Uterus (tissue), 4 donors: Measurements from ENCODE around the gene PLPPR4. TPM values are rescaled to one million over a fixed set of nuclear protein-coding genes. Genes with fewer than 3 reads are reported as not detected.
A peak's percentile ranks its signal among the peaks of the same experiment; 100 is the strongest.

Experiments
- DNase-seq, 2 donors: peaks; one replicate each; pipeline ENCODE4 v3.0.0-alpha.2; 2019 to 2020
- H3K27ac ChIP-seq, 2 donors: fragments of 200-600 bp; sonication (generic); 1 replicate in 1 of 2; 2 replicates in 1 of 2; pipeline ENCODE4 v1.5.1; 2016 to 2018
- H3K27me3 ChIP-seq, 2 donors: fragments of 200-600 bp; sonication (generic); one replicate each; pipeline ENCODE4 v1.5.1; 2018 to 2019; ENCODE audit warnings: control low read depth in 1 of 2
- H3K36me3 ChIP-seq, 2 donors: fragments of 200-600 bp; sonication (generic); one replicate each; pipeline ENCODE4 v1.5.1; 2019; ENCODE audit warnings: control low read depth in 1 of 2
- H3K4me1 ChIP-seq, 2 donors: fragments of 200-600 bp; sonication (generic); one replicate each; pipeline ENCODE4 v1.5.1; 2018 to 2019; ENCODE audit warnings: control low read depth in 1 of 2
- H3K4me3 ChIP-seq, 2 donors: fragments of 200-600 bp; sonication (generic); 1 replicate in 1 of 2; 2 replicates in 1 of 2; pipeline ENCODE4 v1.5.1; 2018 to 2019; ENCODE audit warnings: mild to moderate bottlenecking in 1 of 2
- H3K9me3 ChIP-seq, 2 donors: fragments of 200-600 bp; sonication (generic); one replicate each; pipeline ENCODE4 v1.5.1; 2019; ENCODE audit warnings: control low read depth in 1 of 2
- POLR2A ChIP-seq, 2 donors: fragments of 450-650 bp; IDR thresholded peaks; one replicate each; pipeline ENCODE4 v1.6.1; 2016; ENCODE audit warnings: antibody characterized with exemption in 2 of 2, mild to moderate bottlenecking in 1 of 2, moderate library complexity in 1 of 2
- intact Hi-C: fragments of 100-400 bp; cut with DNase I; formaldehyde crosslinking; loops from one replicate; pipeline ENCODE4 v1.15.1; 2023; ENCODE audit warnings: low total_unique reads
- total RNA-seq, 4 donors: library from RNA; depleted of rRNA in 3 of 4; stranded (reverse); fragments of >200 nt in 3 of 4; gene quantifications; one replicate each; pipeline versions ENCODE4 v1.1.0 to v1.2.4, GENCODE V29; 2014 to 2023
- TF ChIP-seq, protein P1 (sequence below), 4 experiments: fragments of 200-600 bp in 2 of 4; fragments of 450-650 bp in 2 of 4; sonication (generic) in 2 of 4; IDR thresholded peaks; one replicate each; pipeline ENCODE4 v1.5.1; 2016 to 2019; ENCODE audit warnings: antibody characterized with exemption in 4 of 4, mild to moderate bottlenecking in 2 of 4, moderate library complexity in 1 of 4
- donor health status: DM: yes; HTN: yes; CAD: no.

The PLPPR4 gene, protein sequence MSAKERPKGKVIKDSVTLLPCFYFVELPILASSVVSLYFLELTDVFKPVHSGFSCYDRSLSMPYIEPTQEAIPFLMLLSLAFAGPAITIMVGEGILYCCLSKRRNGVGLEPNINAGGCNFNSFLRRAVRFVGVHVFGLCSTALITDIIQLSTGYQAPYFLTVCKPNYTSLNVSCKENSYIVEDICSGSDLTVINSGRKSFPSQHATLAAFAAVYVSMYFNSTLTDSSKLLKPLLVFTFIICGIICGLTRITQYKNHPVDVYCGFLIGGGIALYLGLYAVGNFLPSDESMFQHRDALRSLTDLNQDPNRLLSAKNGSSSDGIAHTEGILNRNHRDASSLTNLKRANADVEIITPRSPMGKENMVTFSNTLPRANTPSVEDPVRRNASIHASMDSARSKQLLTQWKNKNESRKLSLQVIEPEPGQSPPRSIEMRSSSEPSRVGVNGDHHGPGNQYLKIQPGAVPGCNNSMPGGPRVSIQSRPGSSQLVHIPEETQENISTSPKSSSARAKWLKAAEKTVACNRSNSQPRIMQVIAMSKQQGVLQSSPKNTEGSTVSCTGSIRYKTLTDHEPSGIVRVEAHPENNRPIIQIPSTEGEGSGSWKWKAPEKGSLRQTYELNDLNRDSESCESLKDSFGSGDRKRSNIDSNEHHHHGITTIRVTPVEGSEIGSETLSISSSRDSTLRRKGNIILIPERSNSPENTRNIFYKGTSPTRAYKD
- 1 to 10 TPM in 2 of 4 donors, under 1 TPM in 1, not detected in 1; under 0.01 to 9.6 (median 1.2) TPM for total RNA-seq

DNA sequence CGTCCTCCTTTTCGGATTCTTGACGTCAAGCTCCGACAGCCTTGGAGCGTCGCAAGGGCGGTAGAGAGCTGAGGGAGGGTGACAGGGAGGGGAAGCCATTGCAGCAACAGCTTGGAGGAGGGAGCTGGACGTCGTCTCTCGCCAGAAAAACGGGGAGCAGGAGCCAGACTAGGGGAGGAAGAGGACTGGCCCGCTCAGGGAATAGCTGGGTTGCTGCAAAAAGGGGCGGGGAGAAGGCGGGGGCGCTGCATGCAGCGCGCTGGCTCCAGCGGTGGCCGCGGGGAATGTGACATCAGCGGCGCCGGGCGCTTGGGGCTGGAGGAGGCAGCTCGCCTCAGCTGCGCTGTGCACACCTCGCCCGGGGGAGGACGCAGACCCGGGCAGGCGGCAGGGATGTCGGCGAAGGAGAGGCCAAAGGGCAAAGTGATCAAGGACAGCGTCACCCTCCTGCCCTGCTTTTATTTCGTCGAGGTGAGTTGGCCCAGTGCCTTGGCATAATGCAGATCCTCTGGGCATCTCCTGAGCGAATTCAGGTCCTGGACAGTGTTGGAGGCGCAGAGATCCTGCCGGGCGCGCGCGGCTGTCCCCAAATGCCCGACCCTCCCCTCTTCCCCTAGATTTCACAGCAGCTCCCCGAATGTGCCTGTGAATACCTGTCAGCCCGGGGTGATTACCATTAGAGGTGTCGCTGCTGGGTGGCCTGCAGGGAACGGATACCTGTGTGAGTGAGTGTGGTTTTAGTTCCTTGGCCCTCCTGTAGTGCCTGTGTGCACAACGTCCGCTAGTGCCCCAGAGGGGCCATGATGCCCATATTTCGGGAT, at the start of gene PLPPR4:
TSS of gene PLPPR4 (plus strand) at position 292 of the 821 bp plus-strand sequence. CDS start at position 394, 102 bp downstream.
- Histone ChIP-seq H3K4me1 (no peaks in the 10 kb centered on the region), H3K4me3 (peak within 1 kb of the TSS; percentile 7 to 32), H3K27me3 (no peaks in the 10 kb centered on the region), H3K27ac (no peak within 1 kb of the TSS), H3K36me3 (no peaks in the 10 kb centered on the region), H3K9me3 (no peaks in the 10 kb centered on the region)
- no peak for TF ChIP-seq POLR2A (IDR thresholded peaks at IDR 0.05)
- TF ChIP-seq, protein P1, sequence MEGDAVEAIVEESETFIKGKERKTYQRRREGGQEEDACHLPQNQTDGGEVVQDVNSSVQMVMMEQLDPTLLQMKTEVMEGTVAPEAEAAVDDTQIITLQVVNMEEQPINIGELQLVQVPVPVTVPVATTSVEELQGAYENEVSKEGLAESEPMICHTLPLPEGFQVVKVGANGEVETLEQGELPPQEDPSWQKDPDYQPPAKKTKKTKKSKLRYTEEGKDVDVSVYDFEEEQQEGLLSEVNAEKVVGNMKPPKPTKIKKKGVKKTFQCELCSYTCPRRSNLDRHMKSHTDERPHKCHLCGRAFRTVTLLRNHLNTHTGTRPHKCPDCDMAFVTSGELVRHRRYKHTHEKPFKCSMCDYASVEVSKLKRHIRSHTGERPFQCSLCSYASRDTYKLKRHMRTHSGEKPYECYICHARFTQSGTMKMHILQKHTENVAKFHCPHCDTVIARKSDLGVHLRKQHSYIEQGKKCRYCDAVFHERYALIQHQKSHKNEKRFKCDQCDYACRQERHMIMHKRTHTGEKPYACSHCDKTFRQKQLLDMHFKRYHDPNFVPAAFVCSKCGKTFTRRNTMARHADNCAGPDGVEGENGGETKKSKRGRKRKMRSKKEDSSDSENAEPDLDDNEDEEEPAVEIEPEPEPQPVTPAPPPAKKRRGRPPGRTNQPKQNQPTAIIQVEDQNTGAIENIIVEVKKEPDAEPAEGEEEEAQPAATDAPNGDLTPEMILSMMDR (IDR thresholded peaks at IDR 0.05), result no peak
- DNase-seq, result peak; percentile 13 to 17
- intact Hi-C loops, result no loop called here

DNA sequence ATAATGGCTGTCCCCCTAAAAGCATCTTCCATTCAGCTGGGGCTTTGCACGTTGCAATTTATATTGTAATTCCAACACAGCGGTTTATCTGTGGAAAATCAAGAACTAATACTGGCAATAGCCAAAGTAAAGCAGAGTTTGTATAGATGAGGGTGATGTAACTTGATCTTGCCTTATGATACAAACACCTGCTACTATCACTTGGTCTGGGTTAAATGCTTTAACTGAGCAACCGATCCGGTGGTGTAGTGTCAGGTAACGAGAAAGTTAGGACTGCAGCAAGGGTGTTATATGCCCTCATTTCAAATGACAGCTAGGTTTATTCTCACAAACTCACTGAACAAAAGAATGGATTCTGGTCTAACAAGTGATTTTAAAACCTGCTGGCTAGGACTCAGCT, 47.3 kb upstream of the PLPPR4 start:
- intact Hi-C loops, result no loop called here
- no peak for TF ChIP-seq POLR2A (IDR thresholded peaks at IDR 0.05)
- TF ChIP-seq, protein P1 (IDR thresholded peaks at IDR 0.05), result no peak
- DNase-seq, result no peak
- Histone ChIP-seq H3K36me3 (no peaks in the 10 kb centered on the region), H3K27me3 (no peaks in the 10 kb centered on the region), H3K27ac (no peak overlapping the region), H3K4me1 (no peaks in the 10 kb centered on the region), H3K9me3 (no peaks in the 10 kb centered on the region), H3K4me3 (no peak overlapping the region)

DNA sequence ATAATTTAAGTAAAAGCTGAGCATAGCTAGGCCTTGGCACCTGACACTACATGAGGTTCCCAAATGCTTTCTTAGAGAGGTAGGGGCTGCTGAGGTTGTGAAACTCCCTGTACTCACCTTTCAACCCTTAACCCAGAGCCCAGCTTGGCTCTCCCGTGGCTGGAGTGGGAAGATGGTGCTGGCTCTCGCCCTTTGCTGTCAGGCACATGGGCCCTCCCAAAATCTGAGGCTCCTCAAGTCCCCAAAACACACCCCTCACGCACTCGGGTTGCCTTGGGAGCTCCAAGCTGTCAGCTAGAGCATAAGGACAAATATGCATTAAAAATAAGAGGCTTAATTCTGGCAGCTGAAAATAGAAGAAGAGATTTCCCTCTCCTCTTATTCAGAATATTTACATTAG, 46.7 kb upstream of the PLPPR4 start:
- intact Hi-C loops, result no loop called here

GRCh38 chr1:99218572-99218971, 45.7 kb upstream of the PLPPR4 start:
- no peaks in the 10 kb centered on the region for H3K9me3 ChIP-seq

More for the DNA sequence above, 46.7 kb upstream of the PLPPR4 start:
- H3K4me1 ChIP-seq, result no peaks in the 10 kb centered on the region
- DNase-seq, result no peak
- H3K27ac ChIP-seq, result no peak overlapping the region
- no peaks in the 10 kb centered on the region for H3K27me3 ChIP-seq
- H3K9me3 ChIP-seq, result no peaks in the 10 kb centered on the region
- no peaks in the 10 kb centered on the region for H3K36me3 ChIP-seq
- TF ChIP-seq, protein P1 (IDR thresholded peaks at IDR 0.05), result no peak
- no peak for TF ChIP-seq POLR2A (IDR thresholded peaks at IDR 0.05)
- no peak overlapping the region for H3K4me3 ChIP-seq

More at GRCh38 chr1:99218572-99218971, 45.7 kb upstream of the PLPPR4 start:
- H3K4me3 ChIP-seq, result no peak overlapping the region
- H3K27me3 ChIP-seq, result no peaks in the 10 kb centered on the region
- no peaks in the 10 kb centered on the region for H3K4me1 ChIP-seq
- intact Hi-C loops, result no loop called here
- H3K36me3 ChIP-seq, result no peaks in the 10 kb centered on the region
- no peak for DNase-seq
- no peak overlapping the region for H3K27ac ChIP-seq
- TF ChIP-seq, protein P1 (IDR thresholded peaks at IDR 0.05), result no peak
- no peak for TF ChIP-seq POLR2A (IDR thresholded peaks at IDR 0.05)
